HG03103 (cell line): ENCODE data around the gene POFUT2.
"Not testable (repeated sequence)": the region's sequence is repeated elsewhere in the genome, so short reads cannot be mapped to it uniquely, and the experiment has no call there.

Experiments
- ATAC-seq: cut with Tn5 transposase; IDR thresholded peaks from one replicate; pipeline ENCODE4 v1.9.1; 2021; ENCODE audit warnings: low read depth; ENCODE audit not compliant: unreplicated experiment

Gene POFUT2

DNA sequence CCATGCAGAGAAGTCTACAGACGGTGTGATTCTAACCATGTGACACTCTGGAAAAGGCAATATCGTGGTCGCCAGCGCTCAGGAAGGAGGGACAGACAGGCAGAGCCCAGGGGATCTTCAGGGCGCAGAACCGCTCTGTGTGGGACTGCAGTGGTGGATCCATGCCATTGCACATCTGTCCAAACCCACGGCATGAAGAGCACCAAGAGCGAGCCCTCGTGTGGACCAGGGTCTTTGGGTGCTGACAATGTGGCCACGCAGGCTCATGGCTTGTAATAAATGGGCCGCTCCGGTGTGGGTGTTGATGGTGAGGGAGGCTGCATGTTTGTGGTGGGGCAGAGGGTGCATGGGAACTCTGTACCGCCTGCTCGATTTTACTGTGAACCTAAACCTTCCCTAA lies 25.3 kb upstream of the POFUT2 start:
- no peak for ATAC-seq

DNA sequence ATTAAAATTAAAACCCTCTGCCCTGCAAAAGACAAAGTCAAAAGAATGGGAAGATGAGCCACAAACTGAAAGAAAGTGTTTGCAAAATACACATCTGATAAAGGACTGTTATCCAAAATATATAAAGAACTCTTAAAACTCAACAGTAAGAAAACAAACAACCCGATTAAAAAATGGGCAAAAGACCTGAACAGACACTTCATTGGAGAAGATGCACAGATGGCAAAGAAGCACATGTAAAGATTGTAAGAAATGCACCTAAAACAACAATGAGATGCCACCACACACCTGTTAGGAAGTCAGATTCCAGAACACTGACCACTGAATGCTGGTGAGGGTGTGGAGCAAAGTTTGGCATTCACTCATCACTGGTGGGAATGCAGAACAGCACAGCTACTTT lies 24.6 kb upstream of the POFUT2 start:
- no peak for ATAC-seq

DNA sequence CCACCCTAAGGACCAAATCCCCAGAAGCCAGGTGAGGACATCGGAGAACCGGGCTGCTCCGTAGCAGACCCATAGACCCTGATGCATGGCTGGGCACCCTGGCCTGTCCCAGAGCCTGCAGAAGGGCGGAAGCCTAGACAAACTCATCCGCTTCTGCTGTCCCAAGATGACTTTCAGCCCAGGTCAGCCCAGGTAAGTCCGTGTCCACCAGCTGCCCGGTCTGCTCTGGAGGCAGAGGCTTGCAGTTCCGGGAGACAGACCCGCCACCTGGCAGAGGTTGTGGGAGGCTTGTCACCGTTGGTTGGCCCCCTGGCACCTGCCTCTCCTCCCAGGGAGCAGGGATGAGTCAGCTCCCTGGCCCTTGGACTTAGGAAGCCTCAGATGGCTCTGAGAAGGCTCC lies 22.8 kb upstream of the POFUT2 start:
- ATAC-seq: no peak

DNA sequence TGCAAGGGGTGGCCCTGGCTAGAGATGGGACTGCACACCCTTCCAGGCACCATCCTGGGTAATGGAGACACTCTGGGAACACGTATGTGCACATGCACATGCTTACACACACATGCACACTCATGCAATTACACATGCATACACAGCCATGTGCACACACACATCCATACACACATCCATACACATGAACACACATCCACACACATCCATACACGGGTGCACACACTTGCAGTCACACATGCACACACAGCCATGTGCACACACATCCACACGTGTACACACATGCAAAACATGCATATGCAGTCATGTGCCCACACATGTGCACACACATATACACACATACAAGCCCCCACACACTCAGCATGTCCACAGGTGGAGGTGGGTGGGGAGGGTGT lies 22.3 kb upstream of the POFUT2 start:
- ATAC-seq: no peak

DNA sequence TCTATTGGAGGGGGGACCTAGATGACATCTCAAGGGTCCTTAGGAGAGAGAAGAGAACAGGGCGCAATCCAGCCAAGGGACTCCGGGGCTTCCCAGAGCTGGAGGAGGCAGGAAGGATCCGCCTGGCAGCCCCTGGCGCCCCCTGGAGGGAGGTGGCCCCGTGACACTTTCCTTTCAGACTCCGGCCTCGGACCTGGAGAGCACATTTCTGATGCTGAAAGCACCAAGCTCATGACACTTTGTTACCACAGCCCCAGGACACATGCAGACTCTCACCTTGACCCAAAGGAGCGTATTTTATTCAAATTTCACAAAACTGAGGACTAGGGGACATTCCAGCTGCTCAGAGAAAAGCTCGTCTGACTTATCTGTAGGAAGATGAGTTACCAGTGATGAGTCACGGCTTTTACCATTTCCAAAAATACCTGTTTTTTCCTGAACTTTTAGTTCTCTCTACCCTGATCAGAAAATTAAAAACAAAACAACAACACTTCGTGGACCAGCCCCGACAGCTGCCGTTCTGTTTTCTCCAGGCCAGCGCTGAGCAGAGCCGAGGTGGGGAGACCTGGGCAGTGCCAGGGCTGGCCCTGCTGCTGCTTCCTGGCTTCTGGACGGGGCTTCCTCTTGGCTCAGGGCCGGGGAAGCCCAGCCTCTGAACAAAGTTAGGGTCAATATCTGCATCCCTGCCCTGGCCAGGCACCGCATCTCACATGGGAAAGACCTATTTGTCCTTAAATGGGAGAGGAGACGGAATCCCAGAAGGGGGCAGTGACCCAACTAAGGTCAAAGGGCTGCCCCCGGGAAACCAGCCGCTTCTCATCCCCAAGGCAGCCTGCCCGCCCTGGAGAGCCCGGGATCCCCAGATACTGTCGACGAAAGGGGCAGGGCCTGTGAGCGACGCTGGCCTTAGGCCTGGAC lies 21.6 kb upstream of the POFUT2 start:
- no peak for ATAC-seq

DNA sequence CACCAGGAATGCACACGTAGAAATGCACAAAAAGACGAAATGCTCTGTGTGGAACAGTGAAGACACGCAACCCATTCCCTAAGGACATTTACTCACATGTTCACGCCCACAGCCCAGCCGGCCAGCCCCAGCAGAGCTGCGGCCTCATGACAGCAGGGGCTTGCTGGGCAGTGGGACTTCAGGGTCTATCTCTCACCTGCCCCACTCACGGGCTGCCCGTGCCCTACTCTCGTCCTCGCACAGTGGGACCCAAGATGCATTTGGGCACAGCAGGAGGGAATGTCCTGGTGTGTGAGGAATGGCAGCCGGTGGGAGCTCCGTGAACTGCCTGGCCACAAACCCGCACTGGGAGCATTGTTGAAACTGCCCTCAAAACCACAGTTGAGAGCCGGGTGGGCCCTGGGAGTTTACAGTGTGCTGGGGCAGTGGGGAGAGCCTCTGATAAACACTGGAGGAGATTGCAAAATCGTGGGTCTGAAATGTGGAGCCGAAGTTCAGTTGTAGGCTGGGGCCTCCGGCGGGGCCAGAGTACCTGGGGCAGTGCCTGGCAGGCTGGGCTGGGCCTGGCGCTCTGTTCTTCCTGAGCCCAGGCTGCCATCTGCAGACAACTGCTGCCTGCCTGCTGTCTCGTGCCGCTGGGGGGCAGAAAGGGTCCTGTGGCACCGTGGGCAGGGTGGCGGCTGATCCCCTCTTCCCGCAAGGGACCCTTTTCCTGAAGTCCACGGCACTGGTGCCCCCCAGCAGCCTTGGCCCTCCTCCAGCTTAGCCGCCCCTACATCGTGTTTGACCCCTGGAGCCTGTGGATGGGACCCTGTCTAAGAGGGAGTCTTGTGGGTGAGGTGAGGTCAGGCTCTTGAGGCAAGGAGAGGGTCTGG lies 20.7 kb upstream of the POFUT2 start:
- ATAC-seq: no peak

DNA sequence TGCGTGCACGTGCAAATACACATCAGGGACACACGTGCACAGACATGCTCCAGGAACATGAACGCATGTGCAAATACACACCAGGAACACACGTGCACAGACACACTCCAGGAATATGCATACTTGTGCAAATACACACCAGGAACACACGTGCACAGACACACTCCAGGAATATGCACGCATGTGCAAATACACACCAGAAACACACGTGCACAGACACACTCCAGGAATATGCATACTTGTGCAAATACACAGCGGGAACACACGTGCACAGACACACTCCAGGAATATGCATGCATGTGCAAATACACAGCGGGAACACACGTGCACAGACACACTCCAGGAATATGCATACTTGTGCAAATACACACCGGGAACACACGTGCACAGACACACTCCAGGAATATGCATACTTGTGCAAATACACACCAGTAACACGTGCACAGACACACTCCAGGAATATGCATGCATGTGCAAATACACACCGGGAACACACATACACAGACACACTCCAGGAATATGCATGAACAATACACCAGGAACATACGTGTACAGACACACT lies 20.0 kb upstream of the POFUT2 start:
- ATAC-seq: not testable (repeated sequence)

DNA sequence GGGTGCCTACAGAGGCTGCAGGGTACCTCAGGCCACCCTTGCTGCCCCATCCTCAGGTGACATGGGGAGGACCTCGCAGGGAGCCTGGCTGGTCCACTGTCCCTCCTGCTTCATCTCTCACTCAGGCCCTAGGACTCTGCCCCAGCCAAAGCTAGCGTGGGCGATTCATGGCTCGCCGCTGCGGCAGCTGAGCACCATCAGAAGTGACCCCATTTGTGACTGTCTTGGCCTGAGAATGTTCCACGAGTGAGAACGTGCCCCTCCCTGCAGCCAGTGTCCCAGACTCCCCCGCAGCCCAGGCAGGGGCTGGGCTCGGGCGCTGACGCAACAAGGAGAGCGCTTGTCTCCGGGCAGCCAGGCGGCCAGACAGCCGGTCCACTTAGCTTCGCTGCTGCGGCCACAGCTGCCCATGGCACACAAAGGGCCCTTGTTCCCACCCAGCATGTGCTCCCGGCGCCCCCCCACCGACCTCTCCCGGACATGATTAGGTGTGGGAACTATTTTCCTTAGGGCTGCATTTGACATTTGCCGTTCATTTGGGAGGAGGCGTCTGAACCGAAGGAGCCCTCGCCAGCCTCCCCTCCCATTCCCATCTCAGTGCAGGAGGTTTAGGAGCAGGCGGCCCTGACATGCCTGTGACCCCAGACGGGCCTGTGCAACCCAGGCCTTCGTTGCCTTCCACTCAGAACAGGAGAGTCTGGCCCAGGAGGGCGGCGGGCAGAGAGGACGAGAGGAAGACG lies 19.3 kb upstream of the POFUT2 start:
- no peak for ATAC-seq

DNA sequence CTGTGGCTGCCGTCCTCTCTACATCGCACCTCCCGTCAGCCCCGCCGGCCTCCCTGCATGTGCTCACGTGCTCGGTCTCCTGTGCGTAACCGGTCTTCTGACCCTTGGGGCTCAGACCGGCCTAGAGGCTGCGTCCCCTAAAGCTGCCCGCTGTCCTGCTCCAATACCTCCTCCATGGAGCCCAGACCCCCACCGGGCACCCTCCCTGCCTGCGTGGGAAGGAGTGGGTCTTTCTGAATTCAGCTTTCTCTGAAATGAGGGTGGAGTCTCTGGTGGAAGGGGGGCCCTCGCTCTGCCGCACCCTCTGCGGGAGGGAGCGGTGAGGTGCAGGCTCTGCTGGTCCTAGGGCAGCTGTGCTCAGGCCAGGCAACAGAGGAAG lies 18.7 kb upstream of the POFUT2 start:
- ATAC-seq: no peak

DNA sequence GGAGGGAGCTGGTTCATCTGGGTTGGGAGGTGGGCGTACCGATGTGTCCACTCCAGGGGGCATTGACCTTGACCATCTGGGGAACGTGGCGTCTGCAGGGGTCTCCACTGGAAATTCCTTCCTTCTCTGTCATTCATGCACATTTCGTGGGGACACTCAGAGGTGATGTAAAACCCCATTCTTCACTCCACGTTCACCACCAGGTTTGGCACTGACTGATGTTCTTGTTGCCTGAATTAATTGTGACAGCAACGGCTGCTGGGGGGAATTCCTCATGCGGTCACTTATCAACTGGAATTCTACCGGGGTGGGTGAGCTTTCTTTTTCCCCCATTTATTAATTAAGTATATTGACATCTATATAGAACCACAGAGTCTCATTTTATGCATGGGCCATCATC lies 18.1 kb upstream of the POFUT2 start:
- ATAC-seq: no peak

DNA sequence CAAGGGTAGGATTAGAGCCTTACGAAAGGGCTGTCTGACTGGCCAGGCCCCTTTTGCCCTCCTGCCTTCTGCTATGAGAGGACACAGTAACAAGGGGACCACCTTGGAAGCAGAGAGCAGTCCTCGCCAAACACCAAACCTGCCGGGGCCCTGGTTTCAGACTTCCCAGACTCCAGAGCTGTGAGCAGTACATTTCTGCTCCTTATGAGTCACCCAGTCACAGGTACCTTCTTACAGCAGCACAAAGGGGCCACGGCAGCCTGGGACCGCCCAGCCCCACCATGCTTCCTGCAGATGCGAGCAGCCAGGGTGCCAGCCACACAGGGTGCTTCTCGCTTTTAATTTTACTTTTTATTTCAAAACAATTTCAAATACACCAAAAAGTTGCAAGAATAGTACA lies 17.2 kb upstream of the POFUT2 start:
- ATAC-seq: no peak

DNA sequence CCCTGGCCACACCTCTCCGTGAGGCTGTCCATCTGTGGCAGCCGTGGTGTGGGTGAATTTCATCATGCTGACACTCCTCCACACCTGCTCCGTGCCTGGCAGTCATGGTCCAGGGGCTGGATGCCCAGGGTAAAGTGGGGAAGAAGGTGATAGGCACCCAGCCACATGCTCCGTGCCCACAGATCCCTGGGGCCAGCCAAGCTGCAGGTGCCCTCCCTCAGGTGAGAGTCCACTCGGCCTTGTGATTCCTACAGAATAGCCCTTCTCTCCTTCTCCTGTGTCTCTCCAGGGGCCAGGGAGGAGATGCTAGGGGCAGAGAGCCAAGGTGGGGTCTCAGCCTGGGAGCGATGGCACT lies 16.8 kb upstream of the POFUT2 start:
- no peak for ATAC-seq

DNA sequence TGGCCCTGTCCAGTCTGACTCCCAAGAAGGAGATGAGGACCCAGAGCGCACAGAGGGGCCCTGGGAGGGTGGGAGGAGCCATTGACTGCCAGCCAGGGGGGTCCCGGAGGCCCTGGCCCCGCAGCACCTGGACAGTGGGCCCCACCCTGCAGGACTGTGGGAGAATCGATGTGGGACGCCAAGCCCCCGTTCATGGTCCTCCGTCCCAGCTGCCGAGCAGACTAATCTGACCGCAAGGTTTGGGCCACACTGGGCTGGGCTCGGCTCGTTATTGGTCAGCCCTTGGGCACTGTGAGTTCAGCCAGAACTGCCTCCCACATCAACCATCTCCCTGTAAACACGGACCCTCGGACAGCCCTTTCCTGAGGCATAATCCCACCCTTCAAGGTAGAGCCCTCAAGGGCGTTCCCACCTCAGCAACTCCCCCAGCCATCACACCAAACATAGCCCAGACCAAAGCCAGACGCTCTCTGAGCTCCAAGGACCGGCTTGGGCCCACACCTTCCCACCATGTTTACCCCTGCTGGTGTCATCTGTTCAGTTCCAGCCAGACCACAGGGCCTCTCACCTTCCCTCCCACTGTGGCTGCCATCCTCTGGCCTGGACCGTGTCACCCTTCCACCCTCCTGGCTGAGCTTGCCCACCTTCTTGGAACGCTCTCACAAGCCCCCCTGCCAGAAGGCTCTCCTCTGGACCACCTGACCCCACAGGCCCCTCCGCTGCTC lies 16.2 kb upstream of the POFUT2 start:
- ATAC-seq: no peak

DNA sequence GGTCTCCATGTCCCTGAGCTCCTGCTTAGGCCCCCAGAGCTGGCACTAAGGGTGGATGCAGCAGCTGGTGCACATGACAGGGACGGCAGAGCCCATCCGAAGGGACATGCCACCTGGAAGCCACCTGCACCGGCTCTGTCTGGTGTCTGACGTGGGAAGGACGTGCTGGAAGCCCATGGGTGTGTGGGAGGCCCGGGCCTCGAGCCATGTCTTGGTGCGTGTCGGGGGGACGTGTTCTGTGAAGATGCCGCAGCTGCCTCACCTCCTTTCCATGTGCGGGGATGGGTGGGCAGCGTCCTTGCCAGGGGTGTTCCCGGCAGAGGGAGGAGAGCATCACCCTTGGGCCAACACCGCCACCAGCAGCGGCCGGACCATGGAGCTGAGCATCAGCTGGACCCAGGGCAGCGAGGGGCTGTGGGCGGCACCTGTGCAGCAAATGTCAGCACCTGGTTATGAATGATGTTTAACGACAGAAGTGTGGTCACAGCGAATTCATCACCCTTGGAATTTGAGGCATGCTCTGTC lies 15.5 kb upstream of the POFUT2 start:
- no peak for ATAC-seq

DNA sequence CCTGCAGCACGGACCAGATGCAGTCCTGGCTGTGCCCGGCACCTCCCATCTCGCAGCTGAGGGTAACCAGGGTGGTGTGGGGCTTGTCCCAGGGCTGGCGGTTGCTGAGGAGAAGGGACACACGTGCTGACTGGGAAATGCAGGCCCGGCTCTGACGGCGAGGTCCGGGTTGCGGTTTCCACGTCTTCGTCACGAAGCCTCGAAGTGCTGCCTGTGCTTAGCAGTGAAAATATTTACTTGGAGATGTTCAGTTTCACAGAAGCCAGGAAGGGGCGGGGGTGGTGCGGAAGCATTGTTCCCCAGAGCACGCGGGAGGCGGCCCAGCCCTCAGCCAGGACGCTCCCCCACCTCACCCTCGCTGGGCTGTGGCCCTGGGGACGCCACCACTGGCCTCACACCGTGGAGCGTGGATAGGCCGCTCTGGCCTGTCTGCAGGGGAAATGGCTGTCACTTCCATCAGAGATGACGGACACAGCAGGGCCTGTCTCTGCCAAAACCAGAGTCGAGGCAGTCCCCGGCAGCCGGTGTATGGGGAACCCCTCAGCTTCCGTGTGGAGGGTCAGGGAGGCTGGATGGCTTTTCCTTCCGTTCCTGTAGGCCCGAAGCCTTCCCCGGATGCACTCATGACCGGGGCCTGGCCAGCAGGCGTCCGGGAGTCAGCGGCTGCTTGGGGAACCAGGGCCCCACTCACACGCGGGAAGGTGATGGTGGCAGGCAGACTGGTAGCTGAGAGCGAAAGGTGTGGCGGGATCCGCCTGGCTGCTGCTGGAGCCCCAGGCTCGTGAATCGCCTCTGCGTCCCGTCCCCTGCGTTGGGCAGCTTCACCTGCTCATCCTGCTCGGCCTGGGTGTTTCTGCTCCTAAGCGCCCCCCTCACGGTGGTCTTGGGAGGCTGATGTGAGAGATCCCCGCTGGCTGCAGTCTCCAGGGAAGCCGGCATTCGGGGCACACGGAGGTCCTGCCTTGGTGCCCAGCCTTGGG lies 14.7 kb upstream of the POFUT2 start:
- no peak for ATAC-seq

DNA sequence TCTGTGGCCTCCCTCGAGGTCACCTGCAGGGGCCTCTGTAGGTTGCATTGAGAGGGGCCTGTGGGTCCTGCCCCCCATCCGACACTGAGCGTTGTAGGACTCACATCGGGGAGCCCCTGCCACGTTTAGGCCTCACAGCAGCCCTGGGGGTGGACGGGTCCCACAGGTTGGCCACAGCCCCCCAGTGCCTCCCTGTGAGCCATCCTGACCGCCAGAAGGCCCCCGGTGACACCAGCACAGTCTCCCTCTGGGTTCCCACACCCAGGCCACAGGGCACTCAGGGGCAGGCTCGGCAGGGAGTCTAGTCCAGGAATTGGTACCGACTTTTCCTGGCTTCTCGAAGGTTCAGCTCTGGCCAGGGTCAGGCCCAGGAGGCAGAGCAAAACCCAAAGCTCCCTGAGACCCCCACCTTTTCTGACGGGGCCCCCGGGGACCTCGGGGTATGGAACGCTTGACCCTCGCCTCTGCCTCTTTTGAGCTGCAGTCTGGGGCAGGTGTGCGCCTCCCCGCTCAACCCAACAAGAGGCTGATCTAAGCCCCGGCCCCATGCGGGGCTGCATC lies 13.9 kb upstream of the POFUT2 start:
- no peak for ATAC-seq

DNA sequence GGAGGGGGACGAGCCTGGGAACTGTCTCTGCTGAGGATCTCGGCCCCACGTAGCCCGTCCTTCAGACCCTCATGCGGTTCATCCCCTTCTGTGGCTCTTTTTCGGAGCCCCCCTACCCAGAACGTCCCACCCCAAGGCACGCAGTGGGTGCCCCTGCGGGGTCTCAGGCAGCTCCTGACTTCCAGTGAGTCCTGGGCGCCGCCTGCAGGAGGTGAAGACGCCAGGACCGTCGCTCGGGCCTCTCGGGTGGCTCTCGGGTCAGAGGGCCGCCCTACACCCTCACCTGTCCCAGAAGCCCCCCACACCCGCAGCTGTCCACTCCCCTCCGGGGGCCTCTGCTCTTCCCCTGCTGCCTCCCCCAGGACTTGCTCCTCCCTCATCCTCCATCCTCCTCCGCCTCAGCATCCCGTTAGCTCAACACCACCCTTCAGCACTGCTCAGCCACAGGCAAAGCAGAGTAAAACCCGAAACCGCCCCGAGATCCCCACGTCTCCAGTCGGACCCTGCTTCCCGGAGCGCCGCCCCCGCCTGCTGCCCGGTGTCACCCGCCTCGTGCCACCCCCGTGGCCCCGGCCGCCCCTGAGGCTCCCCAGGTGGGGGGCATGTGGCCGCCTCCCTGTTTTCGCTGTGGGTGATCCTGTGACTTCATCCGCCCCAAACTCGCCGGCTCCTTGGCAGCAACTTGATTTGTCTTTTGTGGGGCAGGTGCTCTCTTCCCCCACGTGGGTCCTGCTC lies 13.3 kb upstream of the POFUT2 start:
- no peak for ATAC-seq
